ENCODE data around the gene RAD51B. TPM values are rescaled to one million over a fixed set of nuclear protein-coding genes. Genes with fewer than 3 reads are reported as not detected.

The RAD51B gene
- total and polyA plus RNA-seq, 4 experiments from 2014 or later: 22.0 to 35.7 (median 31.4) TPM

DNA sequence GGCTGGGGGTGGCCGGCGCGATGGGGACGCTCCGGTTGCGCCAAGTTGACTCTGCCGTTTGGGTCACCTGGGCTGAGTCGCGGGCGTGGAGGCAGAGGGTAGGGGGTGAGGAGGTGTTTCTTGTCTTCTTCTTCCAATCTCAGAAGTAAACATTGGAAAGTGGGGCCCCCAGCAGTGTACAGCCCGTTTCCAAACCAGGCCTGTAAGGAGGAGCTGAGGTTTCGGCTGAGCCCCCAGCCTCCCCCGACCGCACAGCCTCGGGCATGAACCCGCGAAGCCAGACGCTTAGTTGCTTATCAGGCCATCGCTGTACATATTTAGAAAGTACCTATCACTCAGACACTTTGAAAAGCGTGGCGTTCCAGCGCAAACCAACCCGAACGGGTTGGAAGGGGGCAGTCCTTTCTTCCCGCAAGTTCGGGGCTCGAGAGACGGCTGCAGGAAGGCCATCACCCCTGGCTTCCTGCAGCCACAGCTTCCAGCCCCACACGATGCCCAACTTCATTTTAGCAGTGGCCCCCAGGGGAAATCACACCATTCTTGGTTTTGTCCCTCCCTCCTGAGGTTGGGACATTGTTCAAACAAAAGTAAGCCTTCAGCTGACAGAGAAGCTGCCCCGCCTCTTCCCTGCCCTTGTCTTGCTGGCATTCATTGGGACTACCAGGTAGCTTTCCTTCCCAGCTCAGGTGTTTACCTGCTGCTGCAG is 809.2 kb downstream of the RAD51B start:
- H3K9me3 Mint-ChIP-seq: no peaks in the 10 kb centered on the region
- no peaks in the 10 kb centered on the region for H3K27me3 Mint-ChIP-seq
- no peaks in the 10 kb centered on the region for H3K36me3 Mint-ChIP-seq
- peak overlapping the region; percentile 70 to 94 (median 81) for H3K27ac Mint-ChIP-seq
- intact Hi-C loops (cut with micrococcal nuclease): loop anchor here (1.0 to 10.0 kb wide), 4 partner anchors 56 to 345 kb away; no protein-coding TSS in a partner anchor
- Histone ChIP-seq H3K4me1 (ENCODE audit: insufficient read depth, low read length) (peaks cover 10% of the 10 kb centered on the region), H3K4me3 (ENCODE audit: low read length in 2 of 2) (peak overlapping the region in 1 of 2 donors; percentile 41), H3K27me3 (ENCODE audit: insufficient read depth, low read length) (no peaks in the 10 kb centered on the region), H3K9me3 (ENCODE audit: control insufficient read depth in 1 of 2, low read length in 2 of 2) (no peaks in the 10 kb centered on the region), H3K36me3 (ENCODE audit: insufficient read depth, low read length) (no peaks in the 10 kb centered on the region), H3K27ac (ENCODE audit: low read depth, low read length) (no peak overlapping the region)
- CTCF ChIA-PET (ENCODE audit: partially characterized antibody): interaction anchor here (0.7 to 1.8 kb wide), 3 partner anchors 9 to 186 kb away, joined by 3 to 6 read pairs (median 3); partner anchors contain the start of gene ZFP36L1
- DNase-seq: peak in 4 of 5 donors; percentile 25 to 75 (median 52)
- peaks cover 7 to 25% (median 13%) of the 10 kb centered on the region in 4 donors for H3K4me1 Mint-ChIP-seq
- peak overlapping the region; percentile 74 to 88 (median 85) for H3K4me3 Mint-ChIP-seq
- POLR2A ChIA-PET (ENCODE audit: partially characterized antibody): interaction anchor here (1.0 to 4.8 kb wide), 15 partner anchors 9 to 320 kb away, joined by 3 to 42 read pairs (median 6); partner anchors contain the start of gene ZFP36L1

GRCh38 chr14:68630081-68630571 is 810.5 kb downstream of the RAD51B start:
- POLR2A ChIA-PET (ENCODE audit: partially characterized antibody): interaction anchor here (1.3 to 4.8 kb wide), 9 partner anchors 8 to 347 kb away, joined by 3 to 42 read pairs (median 6); partner anchors contain the start of gene ZFP36L1
- H3K4me3 ChIP-seq (ENCODE audit: low read length in 2 of 2): no peak overlapping the region
- H3K9me3 ChIP-seq (ENCODE audit: control insufficient read depth in 1 of 2, low read length in 2 of 2): no peaks in the 10 kb centered on the region
- no peaks in the 10 kb centered on the region for H3K9me3 Mint-ChIP-seq
- H3K4me1 Mint-ChIP-seq: peaks cover 7 to 25% (median 13%) of the 10 kb centered on the region in 4 donors
- intact Hi-C loops (cut with micrococcal nuclease): no loop called here
- no peaks in the 10 kb centered on the region for H3K27me3 ChIP-seq (ENCODE audit: insufficient read depth, low read length)
- H3K36me3 Mint-ChIP-seq: no peaks in the 10 kb centered on the region
- H3K27ac Mint-ChIP-seq: peak overlapping the region in 5 of 7 donors; percentile 12 to 70 (median 38)
- H3K4me3 Mint-ChIP-seq: peak overlapping the region in 3 of 8 donors; percentile 1 to 20 (median 3)
- no peak for DNase-seq
- peaks cover 10% of the 10 kb centered on the region for H3K4me1 ChIP-seq (ENCODE audit: insufficient read depth, low read length)
- no peak overlapping the region for H3K27ac ChIP-seq (ENCODE audit: low read depth, low read length)
- CTCF ChIA-PET (ENCODE audit: partially characterized antibody): interaction anchor here (1.8 kb wide), 1 partner anchor 8 kb away, joined by 6 read pairs; no protein-coding TSS in a partner anchor
- no peaks in the 10 kb centered on the region for H3K27me3 Mint-ChIP-seq
- no peaks in the 10 kb centered on the region for H3K36me3 ChIP-seq (ENCODE audit: insufficient read depth, low read length)

DNA sequence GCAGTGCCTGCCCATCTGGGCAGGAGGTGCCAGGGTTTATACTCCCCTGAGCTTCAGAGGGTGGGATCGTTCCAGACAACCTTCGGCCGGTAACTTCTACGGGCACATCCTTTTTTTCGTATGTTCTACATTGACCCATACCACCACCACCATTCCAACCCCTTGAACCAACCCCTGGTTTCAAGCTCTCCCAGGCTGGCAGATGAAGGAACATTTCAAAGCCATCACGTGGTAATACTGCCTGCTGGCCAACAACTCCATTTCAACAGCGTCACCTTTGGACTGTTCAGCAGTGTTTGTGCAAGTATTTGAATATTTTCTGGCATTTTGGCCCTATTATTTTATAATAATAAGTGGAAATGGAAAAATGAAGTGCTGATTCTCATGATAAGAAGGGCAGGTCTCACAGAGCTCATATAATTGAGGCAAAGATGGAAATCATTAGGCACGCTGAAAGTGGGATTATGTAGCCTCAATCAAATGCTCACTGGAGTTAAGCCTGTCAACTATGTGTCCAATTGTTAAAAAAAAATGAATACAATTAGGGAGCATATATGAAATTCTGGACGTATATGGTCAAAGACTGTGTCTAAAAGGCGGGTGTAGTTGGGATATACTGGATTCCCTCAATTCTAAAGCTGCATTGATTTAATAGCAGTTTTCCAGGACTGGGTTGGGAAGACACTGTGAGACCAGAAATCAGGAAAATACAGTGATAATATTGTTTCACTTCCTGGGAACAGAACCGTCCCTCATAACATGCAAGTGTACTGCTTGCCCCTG is 811.2 kb downstream of the RAD51B start:
- Histone ChIP-seq H3K4me1 (ENCODE audit: insufficient read depth, low read length) (peaks cover 10% of the 10 kb centered on the region), H3K27me3 (ENCODE audit: insufficient read depth, low read length) (no peaks in the 10 kb centered on the region), H3K27ac (ENCODE audit: low read depth, low read length) (no peak overlapping the region), H3K9me3 (ENCODE audit: control insufficient read depth in 1 of 2, low read length in 2 of 2) (no peaks in the 10 kb centered on the region), H3K4me3 (ENCODE audit: low read length in 2 of 2) (no peak overlapping the region), H3K36me3 (ENCODE audit: insufficient read depth, low read length) (no peaks in the 10 kb centered on the region)
- Mint-ChIP-seq H3K4me3 (peak overlapping the region in 1 of 8 donors; percentile 3), H3K36me3 (no peaks in the 10 kb centered on the region), H3K27ac (peak overlapping the region in 1 of 7 donors; percentile 38), H3K27me3 (no peaks in the 10 kb centered on the region), H3K4me1 (peaks cover 7 to 25% (median 13%) of the 10 kb centered on the region in 4 donors), H3K9me3 (no peaks in the 10 kb centered on the region)
- no peak for DNase-seq
- ChIA-PET CTCF (ENCODE audit: partially characterized antibody) (no interaction called here), POLR2A (ENCODE audit: partially characterized antibody) (interaction anchor here (1.6 to 4.8 kb wide), 5 partner anchors 150 to 348 kb away, joined by 4 to 42 read pairs (median 9); partner anchors contain the start of gene ZFP36L1)
- intact Hi-C loops (cut with micrococcal nuclease): no loop called here

DNA sequence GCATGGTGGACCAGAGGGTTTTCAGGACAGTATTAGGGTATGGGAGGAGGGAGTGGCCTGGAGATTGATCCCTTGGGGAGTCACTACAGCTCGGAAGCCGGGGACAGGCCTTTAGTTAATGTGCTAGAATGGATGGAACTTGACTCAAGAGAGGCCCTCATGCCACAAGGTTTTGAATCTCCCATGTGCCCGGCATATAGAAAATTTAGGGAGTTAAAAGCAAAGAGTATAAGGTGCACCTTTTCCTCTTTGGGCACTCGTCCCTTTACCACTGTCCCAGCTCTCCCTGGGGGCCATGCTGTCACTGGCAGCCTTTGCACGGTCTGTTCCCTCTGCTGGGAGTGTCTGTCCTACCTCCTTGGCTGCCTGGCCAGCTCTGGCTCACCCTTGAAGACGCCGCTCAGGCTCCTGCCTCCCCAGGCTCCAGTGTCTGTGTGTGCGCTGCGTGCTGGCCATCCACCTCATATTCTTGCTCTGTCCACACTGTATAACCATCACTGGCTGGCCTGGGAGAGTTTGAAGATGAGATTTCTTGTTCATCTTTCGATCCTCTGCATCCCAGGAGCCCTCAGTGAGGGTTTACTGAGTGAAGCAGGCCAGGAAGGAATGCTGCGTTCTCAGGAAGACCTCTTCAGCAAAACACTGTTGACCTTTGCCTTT is 811.9 kb downstream of the RAD51B start:
- intact Hi-C loops (cut with micrococcal nuclease): no loop called here
- H3K9me3 Mint-ChIP-seq: no peaks in the 10 kb centered on the region
- H3K27me3 Mint-ChIP-seq: no peaks in the 10 kb centered on the region
- Histone ChIP-seq H3K27ac (ENCODE audit: low read depth, low read length) (no peak overlapping the region), H3K27me3 (ENCODE audit: insufficient read depth, low read length) (no peaks in the 10 kb centered on the region), H3K36me3 (ENCODE audit: insufficient read depth, low read length) (no peaks in the 10 kb centered on the region), H3K4me1 (ENCODE audit: insufficient read depth, low read length) (peaks cover 10% of the 10 kb centered on the region), H3K9me3 (ENCODE audit: control insufficient read depth in 1 of 2, low read length in 2 of 2) (no peaks in the 10 kb centered on the region), H3K4me3 (ENCODE audit: low read length in 2 of 2) (no peak overlapping the region)
- DNase-seq: no peak
- H3K27ac Mint-ChIP-seq: no peak overlapping the region
- H3K4me3 Mint-ChIP-seq: no peak overlapping the region
- ChIA-PET CTCF (ENCODE audit: partially characterized antibody) (no interaction called here), POLR2A (ENCODE audit: partially characterized antibody) (interaction anchor here (1.6 kb wide), 2 partner anchors 185 to 348 kb away, joined by 4 to 5 read pairs; no protein-coding TSS in a partner anchor)
- H3K36me3 Mint-ChIP-seq: no peaks in the 10 kb centered on the region
- peaks cover 7 to 25% (median 12%) of the 10 kb centered on the region in 4 donors for H3K4me1 Mint-ChIP-seq

DNA sequence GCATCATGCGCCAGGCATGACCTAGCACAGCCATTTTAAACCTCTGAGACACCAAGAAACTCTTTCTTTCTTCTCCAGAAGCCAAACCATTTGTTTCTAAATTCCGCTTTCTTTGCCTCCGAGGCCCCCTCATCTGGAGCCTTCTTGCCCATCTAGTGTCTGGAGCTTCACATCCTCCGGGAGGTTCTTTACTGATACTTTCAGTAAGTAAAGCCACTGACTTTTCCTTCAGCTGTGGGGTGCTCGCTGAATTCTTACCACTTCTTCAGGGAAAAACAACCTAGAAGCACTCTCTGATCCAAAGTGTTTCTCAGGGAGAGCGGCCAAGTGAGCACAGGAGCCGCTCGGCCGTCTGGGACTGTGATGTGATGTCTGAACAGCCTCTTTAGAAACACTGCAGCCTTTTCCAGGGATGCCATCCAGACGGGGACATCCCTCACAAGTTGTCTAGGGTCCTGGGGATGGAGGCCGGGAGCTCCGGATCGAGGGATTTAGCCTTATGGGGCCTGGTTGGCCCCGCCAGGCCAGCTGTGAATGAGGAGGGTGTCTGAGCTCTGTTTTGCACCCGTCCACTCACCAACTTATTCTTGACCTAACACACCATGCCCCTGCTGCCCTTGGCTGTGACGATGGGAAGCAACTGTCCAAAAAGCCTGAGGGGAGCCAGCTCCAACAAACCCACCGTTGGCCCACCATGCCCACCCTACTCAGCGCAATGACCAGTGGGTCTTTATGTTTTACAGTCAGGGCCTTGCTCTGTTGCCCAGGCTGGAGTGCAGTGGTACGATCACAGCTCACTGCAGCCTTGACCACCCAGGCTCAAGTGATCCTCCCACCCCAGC is 812.7 kb downstream of the RAD51B start:
- Histone ChIP-seq H3K27ac (ENCODE audit: low read depth, low read length) (no peak overlapping the region), H3K4me3 (ENCODE audit: low read length in 2 of 2) (no peak overlapping the region)
- H3K27ac Mint-ChIP-seq: no peak overlapping the region

More for the DNA sequence above, 812.7 kb downstream of the RAD51B start:
- Histone ChIP-seq H3K27me3 (ENCODE audit: insufficient read depth, low read length) (no peaks in the 10 kb centered on the region), H3K36me3 (ENCODE audit: insufficient read depth, low read length) (no peaks in the 10 kb centered on the region), H3K9me3 (ENCODE audit: control insufficient read depth in 1 of 2, low read length in 2 of 2) (no peaks in the 10 kb centered on the region), H3K4me1 (ENCODE audit: insufficient read depth, low read length) (peaks cover 9% of the 10 kb centered on the region)
- no peak overlapping the region for H3K4me3 Mint-ChIP-seq
- peaks cover 5 to 19% (median 12%) of the 10 kb centered on the region in 4 donors for H3K4me1 Mint-ChIP-seq
- DNase-seq: no peak
- H3K36me3 Mint-ChIP-seq: no peaks in the 10 kb centered on the region
- H3K9me3 Mint-ChIP-seq: no peaks in the 10 kb centered on the region
- ChIA-PET POLR2A (ENCODE audit: partially characterized antibody) (interaction anchor here (1.0 to 1.6 kb wide), 2 partner anchors 125 to 184 kb away, joined by 3 to 5 read pairs; no protein-coding TSS in a partner anchor), CTCF (ENCODE audit: partially characterized antibody) (no interaction called here)
- H3K27me3 Mint-ChIP-seq: no peaks in the 10 kb centered on the region
- intact Hi-C loops (cut with micrococcal nuclease): no loop called here

All from CD4-positive, alpha-beta memory T cell (primary cell).